ENCODE results near the gene PRPF6. TPM values are rescaled to one million over a fixed set of nuclear protein-coding genes. Genes with fewer than 3 reads are reported as not detected.
A peak's percentile ranks its signal among the peaks of the same experiment; 100 is the strongest.

PRPF6 gene
- total and polyA plus RNA-seq, 2 of the 13 experiments (the other 11 are each of a cell fraction or from before 2014, with no cell fraction given) = 63.7 to 101 TPM

- TF ChIP-seq RELA (CRISPR knock-in tag; IDR thresholded peaks at IDR 0.05) = peak; percentile 69; the same call in 1 of the 2 replicates
- TF ChIP-seq MTF1 (CRISPR knock-in tag; IDR thresholded peaks at IDR 0.05) = no peak
- no peak; the same call in 1 of the 2 replicates for TF ChIP-seq ZNF770 (CRISPR knock-in tag; IDR thresholded peaks at IDR 0.05)
- no peak for TF ChIP-seq ATF7-NPFF (CRISPR knock-in tag; IDR thresholded peaks at IDR 0.05; ENCODE audit: low read depth)
- no peak for TF ChIP-seq GLMP (CRISPR knock-in tag; IDR thresholded peaks at IDR 0.05; ENCODE audit: borderline replicate concordance)
- no peak for TF ChIP-seq ZNF850 (CRISPR knock-in tag; conservative IDR thresholded peaks at IDR 0.05)
- no peak for TF ChIP-seq ZNF720 (CRISPR knock-in tag; IDR thresholded peaks at IDR 0.05)
- TF ChIP-seq ZNF678 (CRISPR knock-in tag; IDR thresholded peaks at IDR 0.05) = no peak; the same call in 1 of the 2 replicates
- no peak for TF ChIP-seq SUZ12 (IDR thresholded peaks at IDR 0.05; ENCODE audit: low read depth, low read length)
- no peak for TF ChIP-seq ZC3H4 (CRISPR knock-in tag; IDR thresholded peaks at IDR 0.05; ENCODE audit: borderline replicate concordance)
- peak; percentile 77 for TF ChIP-seq HDAC1 (CRISPR knock-in tag; IDR thresholded peaks at IDR 0.05)
- TF ChIP-seq TOPORS (CRISPR knock-in tag; IDR thresholded peaks at IDR 0.05) = no peak
- TF ChIP-seq TGIF2 (CRISPR knock-in tag; IDR thresholded peaks at IDR 0.05) = no peak; the same call in 1 of the 2 replicates
- 0 out of 2 replicates have a peak, but pooled peaks have one; percentile 27 for TF ChIP-seq DRAP1 (CRISPR knock-in tag; IDR thresholded peaks at IDR 0.05)
- TF ChIP-seq TCF7L2 (IDR thresholded peaks at IDR 0.05; ENCODE audit: low read depth, low read length) = no peak
- no peak for TF ChIP-seq PREB (CRISPR knock-in tag; IDR thresholded peaks at IDR 0.05)
- TF ChIP-seq HES4 (CRISPR knock-in tag; IDR thresholded peaks at IDR 0.05; ENCODE audit: borderline replicate concordance) = peak; percentile 82; the same call in 1 of the 2 replicates
- TF ChIP-seq CEBPG (CRISPR knock-in tag; IDR thresholded peaks at IDR 0.05) = peak; percentile 40; the same call in 1 of the 2 replicates
- TF ChIP-seq ZSCAN29 (CRISPR knock-in tag; conservative IDR thresholded peaks at IDR 0.05) = no peak
- TF ChIP-seq MIER3 (CRISPR knock-in tag; IDR thresholded peaks at IDR 0.05; ENCODE audit: borderline replicate concordance) = peak; percentile 87; the same call in 1 of the 2 replicates
- peak; percentile 35; the same call in 1 of the 2 replicates for TF ChIP-seq HINFP (CRISPR knock-in tag; IDR thresholded peaks at IDR 0.05; ENCODE audit: low read depth)
- no peak for TF ChIP-seq ZFP82 (CRISPR knock-in tag; IDR thresholded peaks at IDR 0.05; ENCODE audit: borderline replicate concordance)
- TF ChIP-seq ZGPAT (CRISPR knock-in tag; IDR thresholded peaks at IDR 0.05) = peak; percentile 68
Measured at GRCh38 chr20:63968928-63969760, 11.8 kb upstream of the PRPF6 start (continued).

All from HepG2 (cell line).